NCI-H1105 (cell line): ENCODE results near the gene BTBD2.
"Not testable (repeated sequence)": the region's sequence is repeated elsewhere in the genome, so short reads cannot be mapped to it uniquely, and the experiment has no call there.

Source experiments
- DNase-seq: peaks from one replicate; lab custom pipeline; 2025; lab: John Stamatoyannopoulos, UW

The BTBD2 gene

DNA sequence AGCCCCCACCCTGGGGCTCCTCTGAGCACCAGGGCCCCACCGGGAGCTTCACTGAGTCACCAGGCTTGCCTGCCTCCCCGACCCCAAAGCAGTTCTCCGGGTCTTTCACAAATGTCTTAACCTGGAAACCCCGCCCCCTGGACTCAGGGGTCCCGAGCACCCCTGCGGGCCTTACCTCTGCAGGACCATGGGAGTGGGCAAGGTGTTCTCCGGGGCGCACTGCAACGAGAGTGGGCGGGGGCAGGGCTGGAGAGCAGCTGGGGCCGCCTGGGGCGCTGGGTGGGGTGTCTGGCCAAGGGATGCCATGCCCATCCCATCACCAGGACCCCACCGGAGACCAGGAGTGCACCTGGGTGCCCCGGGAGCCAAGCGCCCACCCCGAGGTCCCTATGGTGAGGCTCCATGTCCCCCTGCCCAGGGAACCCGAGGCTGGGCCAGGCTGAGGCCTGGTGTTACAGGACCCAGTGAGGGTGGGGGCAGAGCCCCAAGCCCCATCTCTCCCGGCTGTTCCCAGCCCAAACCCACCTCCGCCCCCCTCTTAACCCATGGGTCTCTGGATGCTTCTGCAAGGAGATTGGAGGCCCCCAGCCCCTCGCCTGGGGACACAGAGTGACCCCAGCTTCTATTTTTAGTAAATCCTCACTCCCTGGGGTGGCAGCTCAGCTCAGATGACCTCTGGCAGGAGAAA is 24.6 kb upstream of the BTBD2 start:
- DNase-seq, result no peak

DNA sequence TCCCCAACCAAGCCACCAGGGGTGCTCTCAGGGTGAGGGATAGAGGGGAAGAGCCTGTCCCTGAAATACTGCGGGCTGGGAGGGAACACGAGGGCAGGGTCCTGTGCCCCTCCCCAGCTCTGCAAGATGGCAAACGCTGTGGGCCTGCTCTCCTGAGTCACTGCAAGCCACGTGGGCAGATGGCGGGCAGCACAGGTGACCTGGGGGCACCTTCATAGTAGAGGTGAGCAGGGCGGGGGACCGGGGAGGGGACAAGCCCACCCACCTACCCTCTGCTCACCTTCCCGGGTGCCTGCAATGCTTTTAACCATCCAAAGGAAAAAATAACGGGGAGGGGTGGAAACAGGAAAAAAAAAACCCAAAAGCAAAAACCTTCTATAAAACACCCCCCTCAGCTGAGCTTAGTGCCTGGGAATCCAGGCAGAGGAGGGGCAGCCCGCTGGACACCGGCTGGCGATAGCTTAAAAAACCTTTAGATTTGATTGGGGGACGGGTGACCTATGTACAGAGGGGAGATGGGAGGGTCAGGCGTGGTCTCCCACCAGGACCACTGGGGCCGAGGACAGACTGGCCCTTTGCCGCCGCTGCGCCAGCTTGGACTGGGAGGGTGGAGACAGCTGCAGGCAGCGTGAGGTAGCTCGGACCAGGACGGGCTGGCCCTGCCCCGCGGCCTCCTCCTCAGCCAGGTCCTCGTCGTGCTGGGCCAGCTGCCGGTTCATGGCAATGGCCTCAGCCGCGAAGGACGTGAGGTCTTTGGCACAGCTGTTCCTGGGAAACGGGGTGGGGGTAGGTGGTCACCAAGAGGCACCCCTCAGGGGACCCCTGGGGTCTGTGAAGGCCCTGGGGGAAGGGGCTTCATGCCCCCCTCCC is 23.8 kb upstream of the BTBD2 start:
- DNase-seq, result no peak

DNA sequence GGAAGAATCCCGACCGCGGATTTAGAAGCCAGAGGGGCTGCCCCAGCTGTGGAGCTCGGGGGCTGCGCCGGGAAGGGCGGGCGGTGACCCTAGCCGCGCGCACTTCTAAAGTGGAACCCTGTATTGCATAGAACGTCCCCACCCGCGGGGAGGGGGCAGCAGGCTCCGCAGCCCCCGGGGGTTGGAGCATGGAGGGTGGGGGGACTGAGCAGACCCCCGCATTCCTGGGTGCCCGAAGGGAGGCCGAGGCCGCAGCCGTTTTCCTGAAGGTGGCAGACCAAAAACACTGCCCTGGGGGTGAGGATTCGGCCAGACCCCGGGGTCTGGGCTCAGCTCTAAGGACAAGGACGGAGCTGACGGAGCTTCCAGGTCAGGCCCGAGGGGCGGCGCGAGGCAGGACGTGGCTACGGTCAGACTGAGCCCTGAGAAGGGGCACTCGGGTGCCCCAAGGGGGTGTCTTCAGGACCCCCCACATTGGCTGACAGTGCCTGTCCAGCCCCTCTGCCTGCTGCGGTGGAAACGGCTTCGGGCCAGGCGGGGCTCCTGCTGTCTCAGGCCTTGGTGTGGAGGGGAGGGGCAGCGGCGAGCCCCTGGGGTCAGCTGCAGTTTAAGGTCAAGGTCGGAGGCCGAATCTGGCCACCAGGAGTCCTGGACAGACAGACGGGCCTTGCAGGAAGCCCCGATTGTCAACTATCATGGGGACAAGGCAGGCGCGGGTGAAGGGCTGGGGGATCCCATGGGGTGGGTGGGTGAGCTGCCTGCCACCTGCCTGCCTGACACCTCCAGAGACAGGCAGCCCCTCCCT is 23.0 kb upstream of the BTBD2 start:
- DNase-seq, result no peak

DNA sequence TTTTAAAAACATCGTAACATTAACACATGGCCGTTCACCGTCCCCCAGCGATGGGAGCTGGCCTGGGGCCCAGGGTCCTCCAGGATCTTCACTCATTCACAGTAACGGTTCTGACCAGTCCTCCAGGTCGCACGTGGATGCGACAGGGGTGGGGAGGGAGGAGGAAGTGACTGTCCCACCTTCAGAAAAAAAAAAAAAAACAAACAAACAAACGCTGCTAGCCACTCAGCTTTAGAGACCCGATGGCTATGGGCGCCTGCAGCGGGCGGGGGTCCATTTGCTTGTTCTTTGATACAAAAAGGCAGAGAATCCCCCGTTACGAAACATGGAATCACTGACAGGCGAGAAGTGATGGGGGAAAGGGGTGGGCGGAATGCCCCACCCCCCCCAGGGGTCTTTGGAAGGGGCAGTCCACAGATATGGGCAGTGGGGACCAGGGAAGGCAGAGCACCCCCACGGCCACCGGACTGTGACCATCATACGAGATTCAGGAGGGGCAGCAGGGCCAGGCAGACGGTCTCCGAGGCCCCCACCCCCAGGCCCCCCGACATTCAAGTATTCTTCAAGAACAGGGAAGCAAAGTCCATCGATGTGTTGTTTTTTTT is 22.2 kb upstream of the BTBD2 start:
- no peak for DNase-seq

GRCh38 chr19:2036424-2036823 is 20.9 kb upstream of the BTBD2 start:
- no peak for DNase-seq

- DNase-seq, result no peak
Measured at GRCh38 chr19:2035590-2035991, 20.1 kb upstream of the BTBD2 start.

DNA sequence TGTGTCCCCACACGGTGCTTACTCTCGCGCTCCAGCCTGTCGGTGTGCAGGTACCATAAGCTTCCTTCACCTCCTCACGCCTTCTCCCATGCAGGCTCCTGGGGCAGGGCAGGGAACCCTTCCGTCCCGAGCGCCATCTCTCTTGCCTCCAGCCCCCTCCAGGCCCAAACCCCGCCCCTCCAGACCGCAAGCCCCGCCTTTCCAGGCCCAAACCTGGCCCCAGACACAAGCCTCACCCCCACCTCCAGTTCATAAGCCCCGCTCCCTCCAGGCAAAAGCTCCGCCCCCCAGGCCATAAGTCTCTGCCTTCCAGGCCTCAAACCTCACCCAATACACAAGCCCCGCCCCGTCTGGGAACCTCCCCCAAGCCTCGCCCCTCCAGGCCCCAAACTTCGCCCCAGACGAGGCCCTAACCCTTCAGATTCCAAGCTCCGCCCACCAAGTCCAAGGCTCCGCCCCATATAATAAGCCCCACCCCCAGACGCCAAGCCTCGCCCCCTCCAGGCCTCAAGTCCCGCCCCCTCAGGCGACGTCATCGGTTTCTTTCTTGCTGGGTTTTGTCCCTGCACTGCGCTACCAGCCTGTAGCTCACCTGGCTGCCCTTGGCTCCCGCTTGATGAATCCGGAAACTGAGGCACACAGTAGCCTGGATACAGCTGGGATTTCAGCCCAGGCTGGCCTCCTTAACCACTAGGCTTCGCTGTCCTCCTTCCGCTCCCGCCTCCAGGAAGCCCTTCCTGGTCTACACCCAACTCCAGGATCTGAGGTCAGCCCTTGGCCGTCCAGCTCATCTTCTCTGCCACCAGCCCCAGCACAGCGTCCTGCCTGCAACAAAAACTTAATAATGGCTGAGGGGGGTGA is 19.4 kb upstream of the BTBD2 start:
- DNase-seq, result no peak

DNA sequence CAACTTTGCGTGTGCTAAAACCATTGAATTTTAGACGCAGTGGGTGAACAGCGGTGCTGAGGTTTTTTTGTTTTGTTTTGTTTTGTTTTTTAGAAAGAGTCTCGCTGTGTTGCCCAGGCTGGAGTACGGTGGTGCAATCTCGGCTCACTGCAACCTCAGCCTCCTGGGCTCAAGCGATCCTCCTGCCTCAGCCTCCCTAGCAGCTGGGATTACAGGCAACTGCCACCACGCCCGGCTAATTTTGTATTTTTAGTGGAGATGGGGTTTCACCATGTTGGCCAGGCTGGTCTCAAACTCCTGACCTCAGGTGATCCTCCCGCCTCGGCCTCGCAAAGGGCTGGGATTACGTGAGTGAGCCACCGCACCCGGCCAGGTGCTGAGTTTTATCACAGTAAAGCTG is 18.7 kb upstream of the BTBD2 start:
- DNase-seq, result not testable (repeated sequence)

GRCh38 chr19:2033825-2034159 is 18.3 kb upstream of the BTBD2 start:
- no peak for DNase-seq

- DNase-seq, result no peak
Measured at GRCh38 chr19:2033115-2033824, 17.8 kb upstream of the BTBD2 start.

- no peak for DNase-seq
Measured at GRCh38 chr19:2032296-2032941, 16.9 kb upstream of the BTBD2 start.

DNA sequence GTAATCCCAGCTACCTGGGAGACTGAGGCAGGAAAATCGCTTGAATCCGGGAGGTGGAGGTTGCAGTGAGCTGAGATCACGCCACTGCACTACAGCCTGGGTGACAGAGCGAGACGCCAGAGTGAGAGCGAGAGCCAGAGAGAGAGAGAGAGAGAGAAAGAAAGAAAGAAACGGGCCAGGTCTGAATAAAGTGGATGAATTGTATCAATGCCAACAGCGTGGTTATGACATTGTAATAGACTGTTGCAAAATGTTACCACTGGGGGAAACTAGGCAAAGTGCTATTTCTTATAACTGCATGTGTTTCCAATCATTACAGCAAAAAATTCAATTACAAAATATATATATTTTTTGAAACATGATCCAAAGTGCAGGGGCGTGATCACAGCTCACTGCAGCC is 11.8 kb upstream of the BTBD2 start:
- DNase-seq, result no peak

- DNase-seq, result no peak
Measured at GRCh38 chr19:2026770-2027169, 11.3 kb upstream of the BTBD2 start.

DNA sequence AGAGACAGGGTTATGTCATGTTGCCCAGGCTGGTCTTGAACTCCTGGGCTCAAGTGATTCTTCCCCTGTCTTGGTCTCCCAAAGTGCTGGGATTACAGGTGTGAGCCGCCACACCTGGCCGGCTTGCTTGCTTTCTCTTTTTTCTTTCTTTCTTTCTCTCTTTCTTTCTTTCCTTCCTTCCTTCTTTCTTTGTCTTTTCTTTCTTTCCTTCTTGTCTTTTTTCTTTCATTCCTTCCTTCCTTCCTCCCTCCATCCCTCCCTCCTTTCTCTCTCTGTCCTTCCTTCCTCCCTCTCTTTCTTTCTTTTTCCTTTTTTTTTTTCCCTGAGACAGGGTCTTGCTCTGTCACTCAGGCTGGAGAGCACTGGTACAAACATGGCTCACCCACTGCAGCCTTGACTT is 6.8 kb upstream of the BTBD2 start:
- DNase-seq, result no peak

DNA sequence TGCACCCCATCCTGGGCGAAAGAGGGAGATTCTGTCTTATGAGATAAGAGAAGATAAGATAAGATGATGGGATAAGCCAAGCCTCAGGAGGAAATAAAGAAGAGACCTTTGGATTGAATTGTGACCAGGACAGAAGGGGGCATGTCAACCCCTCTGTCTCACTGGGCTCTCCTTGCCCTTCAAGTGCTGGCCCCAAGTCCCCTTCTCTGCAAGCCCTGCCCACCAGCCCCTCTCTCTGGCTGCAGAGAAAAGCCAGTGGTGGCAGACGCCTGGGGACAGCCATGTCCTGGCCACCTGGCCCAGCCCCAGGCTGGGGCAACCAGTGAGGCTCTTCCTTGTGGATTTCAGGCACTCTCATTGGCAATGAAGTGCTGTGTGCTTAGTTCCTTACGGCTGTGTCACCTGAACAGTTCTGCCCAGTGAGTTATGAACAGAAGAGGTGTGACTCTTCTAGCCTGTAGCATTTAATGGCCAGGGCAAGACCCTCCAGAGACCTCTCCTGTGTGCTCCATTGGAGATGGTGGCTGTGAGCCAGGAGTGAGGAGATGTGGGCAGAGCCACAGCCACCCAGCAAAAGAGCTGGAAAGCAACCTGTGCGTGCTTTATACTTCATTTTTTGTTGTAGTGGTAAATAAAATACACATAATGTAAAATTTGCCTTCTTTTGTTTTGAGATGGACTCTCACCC is 6.1 kb upstream of the BTBD2 start:
- no peak for DNase-seq

DNA sequence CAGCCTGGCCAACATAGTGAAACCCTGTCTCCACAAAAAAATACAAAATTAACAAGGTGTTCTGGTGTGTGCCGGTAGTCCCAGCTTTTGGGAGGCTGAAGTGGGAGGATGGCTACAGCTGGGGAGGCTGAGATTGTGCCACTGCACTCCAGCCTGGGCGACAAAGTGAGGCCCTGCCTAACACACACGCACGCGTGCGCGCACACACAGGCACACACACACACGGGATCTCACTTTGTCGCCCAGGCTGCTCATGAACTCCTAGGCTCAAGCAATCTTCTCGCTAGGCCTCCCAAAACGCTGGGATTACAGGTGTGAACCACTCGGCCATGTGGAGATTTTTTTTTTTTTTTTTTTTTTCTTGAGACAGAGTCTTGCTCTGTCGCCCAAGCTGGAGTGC is 3.2 kb upstream of the BTBD2 start:
- DNase-seq, result no peak

DNA sequence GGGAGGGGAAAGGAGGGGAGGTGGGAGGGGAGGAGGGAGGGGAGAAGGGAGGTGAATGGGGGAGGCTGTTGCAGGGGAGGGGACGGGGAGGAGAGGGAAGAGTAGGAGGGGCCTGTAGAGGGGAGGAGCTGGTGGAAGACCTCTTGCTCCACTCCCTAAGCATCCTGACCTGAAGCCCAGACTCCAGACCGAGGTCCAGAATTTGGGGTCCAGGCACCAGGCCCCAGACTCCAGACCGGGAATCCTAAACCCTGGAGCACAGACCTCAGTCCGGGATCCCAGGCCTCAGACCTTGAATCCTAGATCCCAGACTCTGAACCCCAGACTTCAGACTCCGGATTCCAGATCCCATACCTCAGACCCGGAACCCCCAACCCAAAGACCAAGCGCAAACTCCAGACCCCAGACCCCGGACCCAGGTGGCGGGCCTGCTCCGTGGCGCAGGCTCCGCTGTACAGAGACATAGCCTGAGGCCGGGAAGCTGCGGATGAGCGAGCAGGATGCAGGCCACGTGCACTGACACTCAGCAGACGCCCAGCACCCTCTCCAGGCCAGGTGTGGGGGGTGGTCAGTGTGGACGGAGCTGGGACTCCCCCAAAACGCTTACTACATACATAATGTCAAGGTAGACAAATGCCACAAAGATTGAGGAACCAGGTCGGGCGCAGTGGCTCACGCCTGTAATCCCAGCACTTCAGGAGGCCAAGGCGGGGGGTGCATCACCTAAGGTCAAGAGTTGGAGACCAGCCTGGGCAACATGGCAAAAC is 710 bp upstream of the BTBD2 start:
- DNase-seq, result peak; percentile 85

GRCh38 chr19:2014731-2015607 is 545 bp downstream of the BTBD2 start:
- DNase-seq, result no peak
